Uterine smooth muscle cell (primary cell): ENCODE data around the gene AOPEP. TPM values are rescaled to one million over a fixed set of nuclear protein-coding genes. Genes with fewer than 3 reads are reported as not detected.

Source experiments
- total RNA-seq: library from RNA; depleted of rRNA; stranded (reverse); fragments of >200 nt; gene quantifications from 2 replicates; pipeline ENCODE4 v1.2.3, GENCODE V29; 2014

Gene AOPEP
- total RNA-seq = 40.3 and 51.7 TPM in 2 replicates

GRCh38 chr9:94726495-94727191, at the start of gene AOPEP:
Gene AOPEP (plus strand): TSS chr9:94726699. CDS start chr9:94759784, 33,085 bp downstream.

Other genes with a start within 250 kb of the AOPEP start
- not detected in 2 replicates for gene PCAT7, start 171.6 kb upstream of the AOPEP start, total RNA-seq
- not detected in 2 replicates for gene FBP2, start 132.9 kb upstream of the AOPEP start, total RNA-seq
- gene FBP1, start 87.2 kb upstream of the AOPEP start, total RNA-seq = not detected in 2 replicates